HK-2 (cell line): ENCODE data around the gene PSTPIP1.

ENCODE experiments used
- DNase-seq: peaks from one replicate; pipeline ENCODE4 v3.0.0-alpha.2; 2018; ENCODE audit not compliant: unreplicated experiment

Gene PSTPIP1

DNA sequence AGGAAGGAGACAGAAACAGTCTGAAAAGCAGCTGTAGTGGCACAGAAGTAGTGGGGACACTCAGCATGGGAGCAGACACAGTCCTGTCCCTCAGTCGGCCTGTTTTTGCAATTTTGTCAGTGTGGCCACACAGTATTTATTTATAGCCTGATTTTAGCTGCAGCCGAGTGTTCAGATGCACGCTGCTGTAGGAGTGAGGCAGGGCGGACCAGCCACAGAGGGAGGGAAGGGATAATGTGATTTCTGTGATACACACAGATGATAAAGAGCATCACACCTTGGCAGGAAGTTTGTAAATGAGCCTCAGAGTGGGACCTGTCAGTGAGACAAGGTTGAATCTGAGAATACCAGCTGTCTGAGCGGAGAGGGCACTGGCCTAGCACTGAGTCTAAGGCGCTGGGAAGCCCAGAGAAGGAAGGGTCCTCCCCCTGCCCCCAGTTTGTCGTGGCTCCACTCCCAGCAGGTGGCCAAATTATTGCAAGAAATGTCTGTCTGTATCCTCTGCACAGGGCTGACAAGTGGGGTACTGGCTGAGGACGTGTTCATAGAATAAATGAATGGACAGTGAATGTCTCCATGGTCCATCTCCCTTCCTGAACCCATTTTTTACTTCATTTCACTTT is 3.8 kb downstream of the PSTPIP1 start:
- no peak for DNase-seq

DNA sequence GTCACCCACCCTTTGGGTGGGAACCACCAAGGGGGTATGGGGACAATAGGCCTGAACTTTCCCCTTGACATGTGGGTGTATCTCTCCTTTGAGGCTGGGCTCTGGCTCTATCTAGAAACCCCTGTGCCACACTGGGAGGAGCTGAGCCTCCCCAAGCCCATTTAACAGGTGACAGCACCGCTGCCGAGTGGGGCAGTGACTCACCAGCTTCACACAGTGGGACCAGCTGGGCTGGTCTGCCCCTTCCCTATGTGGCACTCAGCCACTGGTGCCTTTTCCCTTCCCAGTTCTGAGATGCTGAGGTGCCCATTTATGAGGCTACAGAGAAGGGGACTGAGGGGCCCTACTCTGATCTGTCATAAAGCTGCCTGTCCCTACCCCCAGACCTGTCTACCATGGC is 5.1 kb downstream of the PSTPIP1 start:
- DNase-seq: no peak

GRCh38 chr15:77001351-77001750 is 6.4 kb downstream of the PSTPIP1 start:
- DNase-seq: no peak

DNA sequence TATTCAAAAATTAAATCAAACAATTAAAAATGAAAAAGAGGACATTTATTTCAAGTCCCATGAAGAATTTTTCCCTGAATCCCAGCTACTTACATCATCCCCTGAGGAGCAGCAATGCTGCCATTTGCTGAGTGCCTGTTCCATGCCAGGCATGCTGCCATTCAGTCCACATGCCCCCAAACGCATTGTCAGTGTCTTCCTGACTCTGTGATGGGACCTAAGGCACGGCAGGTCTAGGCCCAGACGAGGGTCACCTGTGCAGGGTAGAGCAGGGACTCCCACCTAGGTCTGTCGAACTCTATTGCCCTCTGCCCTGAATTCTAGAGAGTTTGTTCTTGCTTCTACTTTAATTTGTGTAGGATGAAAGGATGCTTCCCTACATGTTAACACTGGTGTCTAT is 7.0 kb downstream of the PSTPIP1 start:
- DNase-seq: no peak

GRCh38 chr15:77002436-77002835 is 7.5 kb downstream of the PSTPIP1 start:
- DNase-seq: no peak

GRCh38 chr15:77002954-77003912 is 8.3 kb downstream of the PSTPIP1 start:
- DNase-seq: no peak

DNA sequence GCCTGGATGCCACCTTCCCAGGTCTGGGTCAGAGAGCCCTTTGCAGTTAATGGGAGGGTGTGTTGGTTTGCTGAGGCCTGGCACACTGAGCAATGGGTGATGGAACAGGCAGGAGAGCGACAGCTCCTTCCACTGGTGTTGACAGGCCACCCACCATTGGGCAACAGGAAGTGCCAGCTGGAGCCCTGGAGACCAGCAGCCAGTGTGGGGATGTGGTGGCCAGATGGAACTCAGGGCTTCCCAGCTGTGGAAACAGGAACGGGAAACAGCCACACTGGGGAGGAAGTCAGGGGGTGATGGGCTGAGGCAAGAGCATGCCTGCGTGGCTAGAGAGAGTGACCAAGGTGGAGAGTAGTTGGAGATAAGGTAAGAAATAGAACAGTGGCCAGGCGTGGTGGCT is 9.3 kb downstream of the PSTPIP1 start:
- DNase-seq: no peak

- DNase-seq: no peak
These were observed 14.2 kb downstream of the PSTPIP1 start for GRCh38 chr15:77009176-77009575.

DNA sequence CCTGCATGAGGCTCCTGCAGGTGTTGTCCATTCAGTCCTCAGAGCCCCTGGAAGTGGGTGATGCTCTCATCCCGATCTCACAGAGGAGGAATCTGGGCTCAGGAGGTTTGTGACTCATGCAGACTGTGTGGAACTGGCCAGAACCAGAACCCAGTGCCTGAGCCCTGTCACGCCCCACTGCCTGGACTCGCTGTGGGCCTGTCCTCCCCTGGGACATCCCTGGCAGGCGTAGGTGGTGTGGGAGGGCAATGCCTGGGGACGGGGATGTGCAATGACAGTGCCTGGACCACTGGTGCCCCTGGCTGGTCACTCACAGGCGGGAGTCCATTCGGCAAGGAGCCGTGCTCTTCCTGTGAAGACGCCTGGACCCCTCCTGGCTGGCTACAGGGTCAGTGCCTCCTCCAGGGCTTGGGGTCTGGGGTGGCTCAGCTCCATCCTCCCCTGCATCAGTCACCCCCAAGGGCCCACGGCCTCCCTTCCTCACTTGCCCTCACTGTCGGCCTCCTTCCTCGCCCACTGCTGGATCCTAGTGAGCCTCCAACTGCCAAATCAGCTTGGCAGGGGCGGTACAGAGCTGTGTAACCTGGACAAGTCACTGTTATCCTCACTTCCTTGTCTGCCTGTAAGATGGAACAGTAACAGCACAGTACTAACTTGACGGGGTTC is 14.9 kb downstream of the PSTPIP1 start:
- DNase-seq: no peak

DNA sequence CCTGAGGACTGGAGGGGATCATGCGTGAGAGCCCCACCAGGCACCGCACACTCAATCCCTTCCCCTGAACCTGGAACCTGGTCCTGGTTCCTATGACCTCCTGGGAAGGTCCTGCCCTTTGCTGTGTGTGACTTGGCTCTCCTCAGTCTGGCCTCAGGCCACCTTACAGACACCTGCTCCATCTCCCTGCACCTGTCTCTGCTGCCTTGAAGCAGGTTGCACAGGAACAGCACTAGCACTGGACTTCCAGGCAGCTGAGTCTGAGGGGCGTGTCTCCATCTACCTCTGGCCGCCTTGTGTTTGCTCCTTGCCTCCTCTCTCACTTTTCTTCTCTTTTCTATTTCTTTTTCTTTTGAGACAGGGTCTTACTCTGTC is 15.4 kb downstream of the PSTPIP1 start:
- no peak for DNase-seq

DNA sequence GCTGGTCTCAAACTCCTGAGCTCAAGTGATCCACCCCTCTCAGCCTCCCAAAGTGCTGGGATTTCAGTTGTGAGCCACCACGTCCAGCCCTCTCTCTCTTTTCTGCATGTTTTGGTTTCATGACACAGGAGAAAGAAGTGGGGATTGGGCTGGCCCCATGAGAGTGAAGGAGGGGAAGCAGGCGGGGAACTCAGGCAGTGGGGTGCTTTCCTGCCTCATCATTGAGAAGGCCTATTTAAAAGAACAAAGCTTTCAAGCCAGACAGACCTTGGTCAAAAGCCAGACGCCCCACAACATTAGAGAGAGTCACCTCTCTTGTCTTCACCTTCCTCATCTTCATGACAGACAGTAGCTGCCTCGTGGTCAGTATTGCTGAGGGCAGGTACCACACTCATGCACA is 15.9 kb downstream of the PSTPIP1 start:
- no peak for DNase-seq

GRCh38 chr15:77012117-77012712 is 17.3 kb downstream of the PSTPIP1 start:
- no peak for DNase-seq

DNA sequence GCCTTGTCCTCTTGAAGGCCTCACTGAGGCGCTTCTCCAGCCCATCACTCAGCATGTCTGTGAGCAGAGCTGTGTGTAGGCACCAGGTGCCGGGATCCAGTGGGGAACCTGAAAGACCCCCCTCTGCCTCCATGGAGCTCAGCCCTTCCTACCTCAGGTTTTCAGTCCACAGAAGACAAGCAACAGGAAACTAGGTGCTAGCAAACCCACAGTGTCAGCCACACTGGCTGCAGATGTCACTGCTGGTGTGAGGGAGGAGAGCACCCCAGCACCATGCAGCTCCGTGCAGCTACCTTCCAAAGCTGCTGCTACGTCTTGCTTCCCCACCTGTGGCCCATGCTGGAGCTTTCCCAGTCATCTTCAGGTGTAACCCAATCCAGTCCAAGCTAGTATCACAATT is 17.9 kb downstream of the PSTPIP1 start:
- no peak for DNase-seq

DNA sequence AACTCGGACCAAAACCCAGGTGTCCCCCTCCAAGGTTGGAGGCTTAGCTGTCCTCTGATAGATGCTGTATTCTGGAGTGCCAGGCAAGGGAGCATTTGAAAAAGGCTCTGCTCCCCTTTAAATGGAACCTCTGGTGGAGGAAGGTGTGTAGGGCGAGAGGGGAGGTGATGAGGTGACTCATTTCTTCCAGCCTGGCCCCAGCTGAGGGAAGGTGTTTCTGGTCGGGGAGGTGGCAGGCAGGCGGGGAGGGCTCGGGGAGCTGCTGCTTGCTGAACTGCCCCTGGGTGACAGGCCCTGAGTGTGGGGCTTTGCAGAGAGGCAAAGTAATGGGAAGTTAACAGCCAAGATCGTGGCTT is 18.8 kb downstream of the PSTPIP1 start:
- no peak for DNase-seq

DNA sequence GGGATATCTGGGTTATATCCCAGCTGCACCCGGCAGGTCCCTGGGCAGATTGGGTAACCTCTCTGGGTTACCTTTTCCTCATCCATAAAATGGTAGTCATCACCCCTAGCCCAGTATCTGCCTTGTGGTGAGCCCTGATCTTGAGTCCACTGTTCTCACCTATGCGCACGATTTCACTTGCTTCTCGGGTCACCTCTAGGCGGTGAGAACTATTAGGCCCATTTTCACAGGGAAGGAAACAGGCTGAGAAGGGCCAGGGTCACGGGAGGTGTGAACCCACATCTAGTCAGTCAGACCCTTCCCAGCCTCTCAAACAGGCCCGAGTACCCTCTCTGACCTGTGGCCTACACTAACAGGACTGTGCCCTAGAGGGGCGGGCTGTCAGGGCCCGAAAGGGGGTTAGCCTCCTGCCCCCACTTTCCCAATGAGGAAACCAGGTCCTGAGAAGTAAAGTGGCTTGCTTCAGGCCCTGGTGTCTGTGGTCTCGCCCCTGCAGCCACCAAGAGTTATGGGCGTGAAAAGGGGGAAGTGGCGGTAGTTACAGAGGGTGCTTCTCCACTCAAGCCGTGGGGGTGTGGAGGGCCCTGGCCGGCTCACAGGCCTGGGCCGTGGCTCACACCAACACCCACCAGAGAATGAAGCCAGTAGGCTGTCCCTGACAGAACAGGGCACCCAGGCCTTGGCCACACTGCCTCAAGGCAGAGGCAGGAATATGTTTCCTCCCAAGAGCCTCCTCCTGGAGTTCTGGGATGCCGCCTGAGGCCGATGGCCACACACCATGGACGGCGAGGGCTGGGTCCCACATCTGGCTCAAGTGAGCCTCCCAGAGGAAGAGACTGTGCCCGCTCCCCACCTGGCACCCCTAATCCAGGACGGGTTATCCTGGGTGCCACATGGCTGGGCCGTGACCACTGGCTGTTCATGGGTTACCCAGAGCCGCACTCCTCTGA is 19.5 kb downstream of the PSTPIP1 start:
- DNase-seq: no peak

DNA sequence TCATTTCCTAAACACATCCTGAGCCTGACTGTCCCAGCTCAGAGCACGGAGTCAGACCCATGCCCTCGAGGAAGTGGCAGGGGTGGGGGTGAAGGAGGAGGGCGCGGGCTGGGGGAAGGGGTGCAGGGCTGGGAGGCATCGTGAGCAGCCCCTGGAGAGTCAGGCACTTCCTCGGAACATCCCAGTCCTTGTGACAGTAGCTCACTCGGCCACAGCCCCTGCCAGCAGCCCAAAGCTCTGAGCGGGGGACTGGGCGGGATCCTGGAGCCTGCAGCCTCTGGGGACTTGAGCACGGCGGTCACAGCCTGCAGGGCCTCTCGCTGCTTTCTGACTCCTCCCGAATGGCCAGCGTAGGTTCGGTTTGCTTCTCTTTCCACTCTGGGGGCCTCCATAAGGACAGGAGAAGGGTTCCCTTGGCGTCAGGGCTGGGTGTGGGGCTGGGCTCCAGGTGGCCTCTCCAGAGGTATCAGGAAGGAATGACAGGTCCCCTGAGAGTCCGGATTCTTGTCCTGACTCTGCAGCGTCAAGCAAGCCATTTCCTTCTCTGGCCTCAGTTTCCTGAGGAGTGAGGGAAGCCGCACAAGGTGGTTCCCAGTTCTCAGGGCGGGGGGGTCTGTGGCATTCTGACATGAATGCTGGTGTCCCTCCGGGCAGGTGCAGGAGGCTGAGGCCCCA is 20.9 kb downstream of the PSTPIP1 start:
- no peak for DNase-seq

GRCh38 chr15:77016321-77016695 is 21.4 kb downstream of the PSTPIP1 start:
- DNase-seq: no peak

GRCh38 chr15:77017091-77017660 is 22.2 kb downstream of the PSTPIP1 start:
- DNase-seq: no peak

- DNase-seq: no peak
These were observed 23.1 kb downstream of the PSTPIP1 start for GRCh38 chr15:77017761-77018720.
